PC-9 (cell line): ENCODE results near the gene TGIF2. TPM values are rescaled to one million over a fixed set of nuclear protein-coding genes. Genes with fewer than 3 reads are reported as not detected.

Source experiments
- BruUV-seq: library from RNA; stranded (reverse); fragments of 400-500 nt; replicated peaks from 2 replicates; lab custom pipeline; 2021; lab: Mats Ljungman, UMichigan
- CTCF ChIA-PET: fragments of 300-600 bp; sonication (Branson Sonifier 250); formaldehyde crosslinking; loops from one replicate; lab custom pipeline; 2022; ENCODE audit warnings: antibody characterized with exemption; lab: Charles Lee
- POLR2A ChIA-PET: fragments of 300-600 bp; sonication (Branson Sonifier 250); formaldehyde crosslinking; loops from one replicate; lab custom pipeline; 2022; ENCODE audit warnings: antibody characterized with exemption; ENCODE audit not compliant: unreplicated experiment; lab: Charles Lee
- DNase-seq, 2 experiments: peaks; one replicate each; pipeline versions ENCODE4 v3.0.0 to v3.0.0-alpha.2; 2015 to 2022; ENCODE audit warnings: mixed read lengths in 1 of 2
- H2AFZ ChIP-seq: fragments of 200-600 bp; sonication (generic); 2 replicates; pipeline ENCODE4 v1.8.1; 2017; ENCODE audit warnings: antibody characterized with exemption
- H3F3A ChIP-seq: fragments of 200-600 bp; sonication (generic); 2 replicates; pipeline ENCODE4 v1.8.1; 2017; ENCODE audit warnings: antibody characterized with exemption, mild to moderate bottlenecking, low read depth; ENCODE audit not compliant: insufficient read depth
- H3K27ac ChIP-seq: fragments of 200-600 bp; sonication (generic); 2 replicates; pipeline ENCODE4 v1.6.1; 2016; ENCODE audit warnings: mixed run types
- H3K27me3 ChIP-seq: fragments of 200-600 bp; sonication (generic); 2 replicates; pipeline ENCODE4 v1.6.1; 2016; ENCODE audit warnings: low read depth, mixed run types; ENCODE audit not compliant: insufficient read depth
- H3K36me3 ChIP-seq: fragments of 200-600 bp; sonication (generic); 2 replicates; pipeline ENCODE4 v1.6.1; 2016; ENCODE audit warnings: low read depth, mixed run types
- H3K4me1 ChIP-seq: fragments of 200-600 bp; sonication (generic); replicated peaks from 2 replicates; pipeline ENCODE4 v1.6.1; 2016; ENCODE audit warnings: mixed run types; ENCODE audit not compliant: insufficient read depth
- H3K4me2 ChIP-seq: fragments of 200-600 bp; sonication (generic); 2 replicates; pipeline ENCODE4 v1.6.1; 2017; ENCODE audit warnings: mixed run types
- H3K4me3 ChIP-seq: fragments of 200-600 bp; sonication (generic); 2 replicates; pipeline ENCODE4 v1.6.1; 2016; ENCODE audit warnings: mixed run types
- H3K79me2 ChIP-seq: fragments of 200-600 bp; sonication (generic); 2 replicates; pipeline ENCODE4 v1.6.1; 2017; ENCODE audit warnings: low read depth, mixed run types
- H3K9me2 ChIP-seq: fragments of 200-600 bp; sonication (generic); 2 replicates; pipeline ENCODE4 v1.8.1; 2017; ENCODE audit warnings: mild to moderate bottlenecking; ENCODE audit not compliant: insufficient read depth
- H3K9me3 ChIP-seq: fragments of 200-600 bp; sonication (generic); 2 replicates; pipeline ENCODE4 v1.8.1; 2016; ENCODE audit warnings: low read depth; ENCODE audit not compliant: insufficient read depth
- H4K20me1 ChIP-seq: fragments of 200-600 bp; sonication (generic); 2 replicates; pipeline ENCODE4 v1.8.1; 2017; ENCODE audit not compliant: insufficient read depth
- EZH2 ChIP-seq: fragments of 200-600 bp; sonication (generic); IDR thresholded peaks from 2 replicates; pipeline ENCODE4 v1.8.0; 2017; ENCODE audit warnings: antibody characterized with exemption, low read depth
- intact Hi-C: fragments of 100-400 bp; cut with micrococcal nuclease; formaldehyde crosslinking; loops from one replicate; pipeline ENCODE4 v1.10.0; 2022; ENCODE audit not compliant: unreplicated experiment
- total RNA-seq: library from RNA; stranded (reverse); gene quantifications from 2 replicates; pipeline ENCODE4 v1.2.3, GENCODE V29; 2021
- TF ChIP-seq, protein P1 (sequence below): fragments of 200-600 bp; sonication (generic); conservative IDR thresholded peaks from 2 replicates; pipeline ENCODE4 v1.6.1; 2017; ENCODE audit warnings: mixed run types, antibody characterized with exemption, mild to moderate bottlenecking, moderate library complexity

The TGIF2 gene
- total RNA-seq, 1 experiment from 2014 or later = 18.3 TPM

- Histone ChIP-seq H3K27me3 (no peaks in the 10 kb centered on the region), H3K9me3 (no peaks in the 10 kb centered on the region), H2AFZ (no peak overlapping the region), H3K4me3 (no peak overlapping the region; the same call in 1 of the 2 replicates), H3K4me1 (peaks cover 18% of the 10 kb centered on the region), H3K4me2 (peak overlapping the region; percentile 95), H3K9me2 (no peaks in the 10 kb centered on the region), H3K27ac (no peak overlapping the region), H4K20me1 (peaks cover 4% of the 10 kb centered on the region; the same call in 1 of the 2 replicates), H3K36me3 (no peaks in the 10 kb centered on the region), H3F3A (peaks cover 36% of the 10 kb centered on the region), H3K79me2 (peaks cover 13% of the 10 kb centered on the region)
- ChIA-PET CTCF (interaction anchor here (0.7 kb wide), 1 partner anchor 326 kb away, joined by 8 read pairs; no protein-coding TSS in a partner anchor), POLR2A (interaction anchor here (0.7 kb wide), 1 partner anchor 56 kb away, joined by 5 read pairs; no protein-coding TSS in a partner anchor)
- no TSS peak for BruUV-seq
- DNase-seq = no peak
- no peak for TF ChIP-seq EZH2
- TF ChIP-seq, protein P1, sequence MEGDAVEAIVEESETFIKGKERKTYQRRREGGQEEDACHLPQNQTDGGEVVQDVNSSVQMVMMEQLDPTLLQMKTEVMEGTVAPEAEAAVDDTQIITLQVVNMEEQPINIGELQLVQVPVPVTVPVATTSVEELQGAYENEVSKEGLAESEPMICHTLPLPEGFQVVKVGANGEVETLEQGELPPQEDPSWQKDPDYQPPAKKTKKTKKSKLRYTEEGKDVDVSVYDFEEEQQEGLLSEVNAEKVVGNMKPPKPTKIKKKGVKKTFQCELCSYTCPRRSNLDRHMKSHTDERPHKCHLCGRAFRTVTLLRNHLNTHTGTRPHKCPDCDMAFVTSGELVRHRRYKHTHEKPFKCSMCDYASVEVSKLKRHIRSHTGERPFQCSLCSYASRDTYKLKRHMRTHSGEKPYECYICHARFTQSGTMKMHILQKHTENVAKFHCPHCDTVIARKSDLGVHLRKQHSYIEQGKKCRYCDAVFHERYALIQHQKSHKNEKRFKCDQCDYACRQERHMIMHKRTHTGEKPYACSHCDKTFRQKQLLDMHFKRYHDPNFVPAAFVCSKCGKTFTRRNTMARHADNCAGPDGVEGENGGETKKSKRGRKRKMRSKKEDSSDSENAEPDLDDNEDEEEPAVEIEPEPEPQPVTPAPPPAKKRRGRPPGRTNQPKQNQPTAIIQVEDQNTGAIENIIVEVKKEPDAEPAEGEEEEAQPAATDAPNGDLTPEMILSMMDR = no peak
- intact Hi-C loops = loop anchor here (10.0 kb wide), 1 partner anchor 1121 kb away; the partner anchor contains the start of gene CEP250
Measured at GRCh38 chr20:36576081-36576445, 2.7 kb downstream of the TGIF2 start.

- CTCF ChIA-PET = no interaction called here
- peaks cover 13% of the 10 kb centered on the region for H3K79me2 ChIP-seq
- H3K4me3 ChIP-seq = no peak overlapping the region
Measured at GRCh38 chr20:36578356-36579041, 5.1 kb downstream of the TGIF2 start.

DNA sequence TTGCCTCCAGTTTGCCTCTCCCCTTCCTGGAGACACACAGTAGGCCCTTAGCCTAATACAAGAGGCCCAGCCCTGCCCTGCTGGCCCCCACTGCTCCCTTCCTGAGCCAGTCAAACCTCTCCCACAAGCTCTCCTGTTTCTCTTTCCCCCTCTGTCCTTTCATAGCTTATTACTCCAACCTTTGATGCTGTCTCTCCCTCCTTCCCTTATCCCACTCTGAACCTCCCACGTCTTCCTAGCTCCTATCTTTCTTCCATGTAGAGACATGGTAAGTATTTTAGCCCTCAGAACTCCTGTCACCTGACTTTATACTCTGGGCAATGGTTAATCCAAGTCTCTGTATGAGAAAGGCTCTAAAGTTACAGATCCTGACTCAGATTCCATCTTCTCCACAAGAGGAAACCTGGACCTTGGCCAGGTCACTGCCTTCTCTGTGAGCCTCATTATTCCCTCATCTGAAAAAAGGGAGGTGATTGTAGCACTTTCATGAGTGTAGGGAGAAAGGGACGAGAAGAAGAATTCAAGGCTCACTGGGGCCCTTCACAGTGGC is 6.7 kb downstream of the TGIF2 start:
- Histone ChIP-seq H3K36me3 (no peaks in the 10 kb centered on the region), H3K4me2 (no peak overlapping the region), H3K9me3 (no peaks in the 10 kb centered on the region), H3F3A (peaks cover 21% of the 10 kb centered on the region), H3K9me2 (no peaks in the 10 kb centered on the region), H3K4me3 (no peak overlapping the region), H3K4me1 (peaks cover 21% of the 10 kb centered on the region), H3K27ac (no peak overlapping the region), H4K20me1 (peaks cover 4% of the 10 kb centered on the region; the same call in 1 of the 2 replicates), H3K27me3 (no peaks in the 10 kb centered on the region), H2AFZ (no peak overlapping the region), H3K79me2 (peaks cover 13% of the 10 kb centered on the region)
- no peak for DNase-seq
- no TSS peak for BruUV-seq
- intact Hi-C loops = loop anchor here (10.0 kb wide), 1 partner anchor 1125 kb away; the partner anchor contains the start of gene CEP250
- TF ChIP-seq, protein P1 = no peak
- TF ChIP-seq EZH2 = no peak
- ChIA-PET POLR2A (no interaction called here), CTCF (interaction anchor here (0.5 kb wide), 1 partner anchor 26 kb away, joined by 3 read pairs; the partner anchor contains the start of gene RAB5IF)

More at GRCh38 chr20:36578356-36579041, 5.1 kb downstream of the TGIF2 start:
- no peaks in the 10 kb centered on the region for H3K9me2 ChIP-seq
- POLR2A ChIA-PET = no interaction called here
- H3F3A ChIP-seq = peaks cover 16% of the 10 kb centered on the region
- BruUV-seq = no TSS peak
- H3K27ac ChIP-seq = no peak overlapping the region
- H3K4me1 ChIP-seq = peaks cover 18% of the 10 kb centered on the region
- peaks cover 4% of the 10 kb centered on the region; the same call in 1 of the 2 replicates for H4K20me1 ChIP-seq
- intact Hi-C loops = loop anchor here (10.0 kb wide), 1 partner anchor 1124 kb away; the partner anchor contains the start of gene CEP250
- no peak overlapping the region for H3K4me2 ChIP-seq
- H3K27me3 ChIP-seq = no peaks in the 10 kb centered on the region
- DNase-seq = no peak
- H3K36me3 ChIP-seq = no peaks in the 10 kb centered on the region
- TF ChIP-seq, protein P1 = no peak
- TF ChIP-seq EZH2 = no peak
- no peak overlapping the region for H2AFZ ChIP-seq
- H3K9me3 ChIP-seq = no peaks in the 10 kb centered on the region
